Activated CD4-positive, CD25-positive, alpha-beta regulatory T cell treated with anti-CD3 and anti-CD28 coated beads, Interleukin-2, amount 50 U/mL, for 16 hours (primary cell): ENCODE results near the gene SH3BP2.

ENCODE experiments used
- DNase-seq: peaks from one replicate; pipeline ENCODE4 v3.0.0-alpha.2; 2020; ENCODE audit warnings: low read depth, low spot score

Gene SH3BP2

DNA sequence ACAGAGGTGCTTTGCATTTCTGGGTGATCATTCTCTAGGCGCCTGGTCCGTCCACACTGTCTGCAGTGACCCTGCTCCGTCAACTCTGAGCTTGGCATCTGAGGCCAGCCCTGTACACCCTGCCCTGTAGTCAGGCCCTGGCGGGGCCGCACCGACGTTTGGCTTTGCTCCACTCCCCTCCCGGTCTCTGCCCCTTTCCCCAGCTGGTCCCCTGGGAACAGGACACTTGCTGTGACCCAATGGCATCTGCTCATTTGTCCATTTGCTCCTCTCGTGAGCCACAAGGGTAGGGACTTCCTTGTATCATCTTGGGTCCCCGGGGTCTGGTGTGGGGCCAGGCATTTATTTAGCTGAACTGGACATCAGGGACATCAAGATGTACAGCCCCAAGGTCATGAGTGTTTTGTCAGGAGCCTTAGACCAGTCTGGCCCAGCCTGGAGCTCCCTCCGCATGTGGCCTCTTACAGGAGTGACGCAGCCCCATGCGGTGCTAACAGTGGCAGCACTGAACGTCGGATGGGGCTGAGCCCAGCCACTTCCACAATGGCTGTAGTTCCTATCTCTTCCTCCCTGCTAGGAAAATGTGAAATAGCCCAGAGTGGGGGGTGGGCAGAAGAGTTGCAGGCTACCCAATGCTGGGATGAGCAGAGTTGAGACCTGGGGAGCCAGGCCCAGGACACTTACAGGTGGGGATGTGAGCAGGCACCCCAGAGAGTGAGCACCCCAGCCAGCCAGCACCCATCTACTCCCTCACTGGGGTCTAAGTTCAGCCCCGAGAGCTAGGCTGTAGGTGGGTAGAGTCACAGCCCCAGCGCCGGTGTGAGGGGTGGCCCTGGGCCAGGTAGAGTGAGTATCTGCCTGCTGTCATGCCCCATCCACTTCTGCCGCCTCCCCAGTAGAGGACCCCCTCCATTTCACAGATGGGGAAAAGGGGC, 2.0 kb upstream of the SH3BP2 start:
- no peak for DNase-seq

DNA sequence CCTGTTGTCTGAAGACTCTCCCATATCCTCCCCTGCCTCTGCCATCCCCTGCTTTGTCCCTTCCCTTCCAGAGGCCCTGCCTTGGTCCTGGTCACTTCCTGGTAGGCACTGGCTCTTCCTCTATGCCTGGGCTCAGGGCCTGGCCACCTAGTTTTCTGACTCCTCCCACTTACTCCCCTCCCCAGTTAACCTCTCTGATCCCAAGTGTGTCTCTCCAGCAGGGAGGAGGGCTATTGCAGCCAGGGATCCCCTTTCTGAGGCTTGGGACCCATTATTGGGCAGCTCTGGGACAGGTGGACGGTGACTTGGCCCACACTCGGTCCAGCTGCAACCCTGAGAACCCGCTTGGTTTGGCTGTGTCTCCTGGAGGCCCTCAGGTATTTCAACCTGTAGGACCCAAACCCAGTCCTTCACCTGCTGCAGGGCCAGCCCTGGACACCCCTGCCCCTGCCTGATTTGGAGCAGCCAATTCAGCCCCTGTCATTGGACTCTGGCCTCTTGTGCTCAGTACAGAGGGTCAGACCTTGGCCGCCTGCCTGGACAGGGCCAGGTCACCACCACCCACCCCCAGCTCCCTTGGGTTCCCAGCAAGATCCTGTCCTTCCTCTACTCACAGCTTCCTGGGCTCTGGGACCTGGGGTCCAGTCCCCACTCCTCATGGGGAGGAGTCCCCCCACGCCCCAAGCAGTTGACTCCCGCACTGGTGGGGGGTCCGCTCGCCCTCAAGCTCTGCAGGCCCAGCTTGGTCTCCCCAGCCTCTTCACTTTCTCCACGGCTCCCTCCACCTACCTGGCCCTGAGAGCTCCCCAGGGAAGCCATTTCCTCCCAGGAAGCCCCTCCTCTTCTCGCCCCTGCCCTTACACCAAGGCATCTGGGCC, 1.1 kb upstream of the SH3BP2 start:
- no peak for DNase-seq

DNA sequence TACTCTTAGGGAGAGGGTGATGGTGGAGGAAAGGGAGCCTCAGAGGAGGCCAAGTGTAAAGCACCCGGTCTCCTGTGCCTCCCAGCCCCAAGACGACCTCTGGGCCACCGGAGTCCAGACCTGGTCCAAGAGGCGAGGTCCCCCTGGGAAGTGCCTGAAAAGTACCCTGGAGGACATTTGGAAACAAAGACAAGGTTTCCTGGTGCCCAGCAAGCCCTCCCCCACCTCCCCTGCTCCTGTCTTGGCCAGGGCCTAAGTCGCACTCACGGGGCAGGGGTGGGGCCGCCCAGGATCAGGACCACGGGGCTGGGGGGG, 532 bp upstream of the SH3BP2 start:
- no peak for DNase-seq

DNA sequence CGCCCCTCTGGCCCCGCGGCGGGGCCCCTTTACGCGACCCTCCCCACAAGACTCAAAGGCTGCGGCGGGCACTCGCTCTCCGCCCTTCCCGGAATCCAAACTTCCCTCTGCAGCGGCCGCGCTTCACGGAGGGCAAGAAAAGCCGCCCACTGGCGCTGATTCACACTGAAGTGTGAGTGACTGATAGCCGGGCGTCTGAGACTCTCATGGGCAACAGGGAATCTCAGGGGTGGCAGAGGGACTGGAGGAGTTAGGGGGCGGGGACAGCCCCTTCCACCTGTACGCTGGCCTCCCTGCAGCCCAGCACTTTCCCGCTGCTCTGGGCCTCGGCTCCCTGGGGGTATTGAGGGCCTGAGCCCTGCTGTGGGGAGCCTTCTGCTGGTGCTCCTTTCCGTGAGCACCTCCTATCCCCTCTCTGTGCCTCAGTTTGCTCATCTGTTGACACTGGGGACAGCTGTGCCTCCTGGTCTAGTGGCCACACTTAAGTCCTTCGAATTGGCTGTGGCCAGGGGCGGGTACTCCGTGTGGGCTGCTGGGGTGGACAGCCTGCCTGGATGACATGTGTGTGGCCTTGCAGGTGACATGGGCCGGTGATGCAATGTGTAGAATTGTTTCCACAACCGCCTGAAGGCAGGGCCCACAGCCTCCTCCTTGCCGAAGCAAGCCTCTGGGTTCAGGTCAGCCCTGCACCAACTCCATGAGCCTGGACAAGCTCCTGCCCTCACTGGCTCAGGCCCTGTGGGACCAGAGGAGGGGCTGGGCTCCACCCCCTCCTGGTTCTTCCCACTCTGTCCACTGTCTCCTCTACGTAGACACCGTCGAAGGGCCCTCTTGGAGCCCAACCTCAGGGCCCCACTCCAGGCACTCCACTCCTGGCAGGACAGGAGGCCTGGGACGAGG, 951 bp downstream of the SH3BP2 start:
- DNase-seq: no peak

DNA sequence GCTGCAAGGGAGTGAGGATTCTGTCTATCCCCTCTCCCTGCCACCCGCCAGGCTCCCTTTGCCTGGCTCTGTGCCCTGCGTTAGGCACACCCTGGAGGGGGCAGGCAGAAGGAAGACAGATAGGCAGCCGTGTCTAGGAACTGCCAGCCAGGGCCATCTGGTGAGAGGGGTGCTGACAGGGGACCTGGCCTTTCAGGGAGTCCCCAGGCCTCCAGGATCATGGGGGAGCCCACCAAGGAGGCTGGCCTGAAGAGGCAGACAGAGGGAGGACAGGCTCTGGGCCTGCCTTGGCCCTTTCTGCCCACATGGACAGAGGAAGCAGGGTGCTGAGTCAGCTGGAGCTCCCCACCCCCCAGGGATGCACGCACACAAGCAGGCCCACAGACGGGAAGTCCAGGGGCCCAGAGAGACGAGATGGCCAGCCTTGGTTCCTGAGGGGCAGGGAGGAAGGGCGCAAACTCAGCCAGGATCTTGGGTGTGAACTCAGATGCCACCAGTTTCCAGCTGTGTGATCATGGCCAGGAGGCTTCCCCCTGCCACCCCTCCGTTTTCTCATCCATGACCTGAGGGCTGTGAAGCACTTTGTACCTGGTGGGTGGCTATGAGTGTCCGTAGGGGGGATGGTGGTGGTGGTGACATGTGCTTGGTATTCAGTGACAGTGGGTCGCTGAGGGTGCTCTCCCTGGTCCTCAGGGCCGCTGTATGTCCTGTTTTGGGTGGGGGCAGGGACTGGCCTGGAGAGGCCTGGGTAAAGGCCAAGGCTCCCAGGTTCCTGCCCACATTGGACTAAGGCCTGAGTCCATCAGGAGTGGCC, 1.8 kb downstream of the SH3BP2 start:
- DNase-seq: no peak

DNA sequence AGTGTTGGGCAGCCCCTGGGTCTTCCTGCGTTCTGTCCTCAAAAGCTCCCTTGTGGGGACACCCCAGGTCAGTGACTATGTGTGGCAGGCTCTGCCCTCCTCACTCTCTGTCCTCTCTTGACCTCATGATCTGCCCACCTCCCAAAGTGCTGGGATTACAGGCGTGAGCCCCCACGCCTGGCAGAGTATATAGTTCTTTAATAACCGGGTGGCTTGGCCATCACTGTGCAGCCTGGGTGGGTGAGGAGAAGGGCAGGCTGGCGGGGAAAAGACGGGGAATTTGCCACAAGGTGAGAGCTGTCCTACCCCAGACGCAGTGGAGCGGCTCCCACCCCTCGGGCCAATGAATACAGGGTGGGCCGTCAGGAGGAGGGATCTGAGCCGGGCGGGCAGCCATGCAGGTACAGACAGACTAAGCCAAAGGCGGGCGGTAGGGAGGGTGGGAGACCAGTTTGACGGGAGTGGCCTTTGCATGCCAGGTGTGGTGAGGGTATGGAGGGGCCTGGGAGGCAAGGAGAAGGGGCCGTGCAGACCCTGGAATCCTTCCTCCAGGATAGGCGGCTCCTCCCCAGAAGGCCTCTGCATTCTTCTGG, 2.5 kb downstream of the SH3BP2 start:
- DNase-seq: no peak

DNA sequence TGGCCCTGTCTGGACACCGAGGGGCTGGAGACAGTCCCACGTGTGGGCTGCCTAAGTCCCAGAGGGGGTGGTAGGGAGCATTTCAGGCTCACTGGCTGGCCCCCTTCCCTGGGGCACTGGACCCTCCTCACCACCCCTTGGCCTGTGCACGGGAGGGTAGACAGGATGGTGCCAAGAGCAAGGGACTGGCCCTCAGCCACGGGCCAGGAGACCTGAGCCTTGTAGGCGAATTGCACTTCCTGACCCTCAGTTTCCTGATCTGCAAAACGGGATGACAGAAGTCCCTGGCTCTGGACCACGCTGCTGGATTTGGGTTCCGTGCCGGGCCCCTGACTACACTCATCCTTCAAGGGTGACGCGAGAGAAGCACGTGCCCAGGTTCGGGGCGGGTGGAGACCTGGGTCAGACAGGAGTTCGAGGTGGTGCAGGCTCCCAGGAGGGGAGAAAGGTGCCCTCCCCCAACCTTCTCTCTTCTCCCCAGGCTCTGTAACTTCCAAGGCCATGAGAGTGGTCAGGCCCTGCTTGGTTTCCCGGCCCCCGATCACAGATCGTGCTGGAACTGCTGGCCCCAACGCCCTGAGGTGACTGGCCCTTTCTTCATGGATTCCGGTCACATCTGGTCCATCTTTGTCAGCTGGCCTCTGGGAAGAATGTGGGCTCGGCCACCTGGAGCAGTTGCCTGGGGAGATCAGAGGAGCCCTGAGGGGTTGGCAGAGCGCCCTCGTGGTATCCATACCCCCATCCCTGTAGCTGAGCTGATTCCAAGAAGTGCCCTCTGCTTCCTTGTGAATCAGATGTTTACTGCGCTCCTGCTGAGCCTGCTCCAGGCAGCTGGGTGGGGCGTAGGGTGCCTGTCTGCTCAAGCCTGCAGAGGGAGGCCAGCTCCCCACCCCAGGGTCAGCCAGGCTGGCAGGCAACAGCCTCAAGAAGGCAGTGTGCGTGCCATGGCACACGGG, 3.3 kb downstream of the SH3BP2 start:
- no peak for DNase-seq

DNA sequence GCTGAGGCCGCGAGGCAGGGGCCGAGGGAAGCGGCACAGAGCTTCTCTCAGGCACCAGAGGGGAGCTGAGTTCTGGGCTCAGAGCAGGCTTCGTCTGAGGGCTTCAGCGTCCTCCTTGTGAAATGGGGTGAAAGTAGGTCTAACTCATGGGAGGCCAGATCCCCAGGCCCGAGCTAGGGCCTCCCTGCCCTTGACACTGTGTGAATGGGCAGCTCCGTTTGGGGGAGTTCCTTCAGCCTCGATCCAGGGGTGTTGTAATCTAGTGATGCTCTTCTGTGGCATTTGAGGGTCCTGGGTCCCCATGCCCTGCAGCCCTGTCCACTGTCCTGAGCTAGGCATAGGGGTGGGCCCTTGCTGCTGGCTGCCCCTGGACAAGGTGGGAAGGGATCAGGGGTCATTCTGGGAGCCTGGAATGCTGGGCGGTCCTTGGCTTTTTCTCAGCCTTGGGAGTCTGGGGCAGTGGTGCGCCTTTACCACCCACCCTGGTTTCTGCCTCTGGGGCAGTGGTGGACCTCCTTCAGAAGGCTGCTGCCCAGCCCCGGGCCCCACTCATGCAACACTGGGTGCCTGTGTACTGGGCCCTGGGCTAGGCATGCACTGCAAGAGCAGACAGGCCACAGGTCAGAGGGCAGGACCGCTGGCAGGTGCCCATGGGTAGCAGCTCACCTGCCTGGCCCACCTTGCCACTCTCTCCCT, 4.1 kb downstream of the SH3BP2 start:
- DNase-seq: no peak

DNA sequence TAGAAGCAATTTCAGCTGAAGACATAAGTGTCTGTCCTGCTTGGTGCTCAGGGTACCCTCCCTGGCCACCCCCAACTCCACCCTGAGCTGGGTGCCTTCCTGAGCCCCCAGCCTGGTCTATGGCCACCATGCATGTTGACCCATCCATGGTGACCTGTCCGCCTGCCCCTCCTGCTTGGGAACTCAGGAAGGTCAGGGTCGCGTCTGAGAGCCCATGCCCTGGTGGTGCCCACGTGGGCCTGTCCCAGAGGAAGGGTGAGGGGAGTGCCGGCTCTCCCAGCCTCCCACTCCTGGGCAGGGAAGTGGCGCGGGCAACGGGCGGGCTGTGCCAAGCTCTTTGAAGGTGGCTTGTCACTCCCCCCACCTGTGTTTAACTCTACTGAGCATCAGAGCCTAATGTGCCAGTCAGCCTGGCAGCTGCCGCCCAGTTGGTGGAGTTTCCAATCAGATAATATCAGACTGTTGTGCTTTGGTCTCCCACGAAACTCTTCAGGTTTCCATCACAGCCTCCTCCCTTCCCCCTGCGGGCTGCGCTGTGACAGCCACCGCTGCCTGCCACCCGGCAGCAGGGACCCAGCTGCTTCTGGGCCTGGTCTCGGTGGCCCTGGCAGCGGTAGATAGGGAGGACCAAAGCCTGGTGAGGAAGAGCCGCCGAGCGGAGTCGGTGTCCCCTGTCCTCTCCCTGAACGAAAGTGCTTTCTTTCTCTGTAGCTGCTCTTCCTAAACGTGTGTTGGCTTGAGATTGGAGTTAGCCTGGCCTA, 4.8 kb downstream of the SH3BP2 start:
- DNase-seq: no peak

DNA sequence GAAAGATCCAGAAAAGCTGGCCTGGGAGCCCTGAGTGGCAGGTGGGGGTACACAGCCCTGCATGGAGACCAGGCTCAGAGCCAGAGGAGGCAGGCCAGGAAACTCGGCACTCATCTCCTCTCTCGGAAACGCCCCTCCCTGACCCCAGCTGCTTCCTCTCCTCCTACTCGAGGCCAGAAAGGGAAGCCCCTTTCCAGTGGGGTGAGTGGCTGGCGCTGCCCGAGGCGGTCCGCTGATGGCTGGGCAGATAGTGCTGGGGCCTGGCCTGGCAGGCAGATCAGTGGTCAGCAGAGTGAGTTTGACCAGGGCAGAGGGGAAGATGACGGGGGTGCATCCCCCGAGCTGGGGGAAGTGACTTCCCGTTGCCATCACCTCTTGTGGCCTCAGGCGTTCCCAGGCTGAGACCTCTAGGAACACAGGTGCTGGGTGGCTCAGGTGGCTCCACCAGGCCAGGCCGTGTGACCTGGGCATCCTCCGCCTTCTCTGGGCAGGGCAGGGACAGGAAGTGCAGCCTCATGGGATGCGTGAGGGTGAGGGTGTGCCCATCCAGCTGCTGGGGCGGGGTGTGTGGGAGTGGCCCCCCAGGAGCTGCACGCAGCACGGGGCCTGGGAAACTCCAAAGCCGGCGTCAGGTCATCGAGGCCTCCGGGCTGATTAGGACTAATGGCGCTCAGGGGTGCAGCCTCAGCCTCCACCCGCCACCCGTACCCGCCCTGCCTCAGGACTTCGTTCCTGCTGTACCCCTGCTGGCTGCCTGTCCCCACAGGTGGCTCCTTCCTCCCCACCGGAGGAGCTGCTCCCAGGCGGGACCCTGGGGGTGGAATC, 5.7 kb downstream of the SH3BP2 start:
- DNase-seq: no peak

DNA sequence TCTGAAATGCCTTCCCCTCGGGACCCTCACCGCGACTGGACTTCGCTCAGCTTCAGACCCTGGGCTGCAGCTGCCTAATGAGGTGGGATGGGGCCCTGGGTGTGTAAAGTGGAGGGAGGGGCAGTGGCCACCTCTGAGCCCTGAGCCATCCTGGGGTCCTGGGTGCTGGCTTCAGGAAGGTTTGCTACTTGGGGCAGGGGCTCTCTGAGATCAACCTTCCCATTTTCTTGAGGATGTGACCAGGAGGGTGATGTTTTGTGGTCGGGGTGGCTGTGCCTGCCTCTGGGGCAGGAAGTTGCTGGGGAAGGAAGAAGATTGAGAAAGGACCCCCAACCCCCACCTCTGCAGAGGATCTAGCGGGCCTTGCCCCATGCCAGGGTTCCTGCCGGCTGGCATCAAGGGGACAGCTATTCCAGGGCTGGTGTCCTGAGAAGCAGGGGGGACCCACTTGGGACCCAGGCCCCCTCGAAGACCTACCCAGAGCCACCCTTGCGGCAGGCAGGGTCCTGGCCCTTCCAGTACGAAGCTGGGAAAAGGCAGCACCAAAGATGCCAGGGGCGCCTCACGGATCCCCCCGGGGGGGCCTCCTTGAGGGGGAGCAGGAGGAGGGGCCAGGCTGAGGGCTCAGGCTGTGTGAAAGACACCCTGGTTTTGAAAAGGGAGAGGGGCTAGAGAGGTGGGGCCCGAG, 6.5 kb downstream of the SH3BP2 start:
- no peak for DNase-seq

DNA sequence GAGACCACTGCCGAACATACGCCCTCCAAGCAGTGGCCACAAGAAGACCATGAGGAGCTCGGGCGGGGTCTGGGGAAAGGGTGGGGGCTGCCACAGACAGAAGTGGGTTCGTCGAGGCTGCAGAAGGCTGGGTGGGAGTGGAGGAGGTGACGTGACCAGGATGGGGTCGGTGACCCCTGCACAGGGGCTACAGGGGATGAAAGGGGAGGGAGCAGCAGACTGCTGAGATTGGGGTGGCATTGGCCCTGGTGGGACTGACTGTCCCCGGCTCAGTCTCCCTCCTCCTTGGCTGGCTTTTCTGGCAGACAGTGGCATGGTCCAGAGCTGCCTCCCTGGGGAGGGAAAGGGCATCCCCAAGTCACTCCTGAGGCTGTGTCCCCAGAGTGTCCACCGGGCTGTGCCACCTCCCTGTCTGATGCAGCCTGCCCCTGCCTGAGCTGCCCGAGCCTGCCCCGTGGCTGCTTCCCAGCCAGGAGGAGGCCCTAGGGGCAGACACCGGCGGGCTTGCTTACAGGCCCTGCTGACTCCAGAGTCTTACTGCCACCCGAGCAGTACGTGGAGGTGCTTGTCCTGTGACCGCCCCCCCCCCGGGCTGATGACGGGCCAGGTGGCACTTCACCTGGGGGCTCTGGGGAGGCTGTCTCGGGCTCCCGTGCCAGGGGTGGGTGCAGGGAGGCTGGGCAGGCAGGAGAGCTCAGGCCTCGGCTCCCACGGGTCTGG, 7.2 kb downstream of the SH3BP2 start:
- no peak for DNase-seq

DNA sequence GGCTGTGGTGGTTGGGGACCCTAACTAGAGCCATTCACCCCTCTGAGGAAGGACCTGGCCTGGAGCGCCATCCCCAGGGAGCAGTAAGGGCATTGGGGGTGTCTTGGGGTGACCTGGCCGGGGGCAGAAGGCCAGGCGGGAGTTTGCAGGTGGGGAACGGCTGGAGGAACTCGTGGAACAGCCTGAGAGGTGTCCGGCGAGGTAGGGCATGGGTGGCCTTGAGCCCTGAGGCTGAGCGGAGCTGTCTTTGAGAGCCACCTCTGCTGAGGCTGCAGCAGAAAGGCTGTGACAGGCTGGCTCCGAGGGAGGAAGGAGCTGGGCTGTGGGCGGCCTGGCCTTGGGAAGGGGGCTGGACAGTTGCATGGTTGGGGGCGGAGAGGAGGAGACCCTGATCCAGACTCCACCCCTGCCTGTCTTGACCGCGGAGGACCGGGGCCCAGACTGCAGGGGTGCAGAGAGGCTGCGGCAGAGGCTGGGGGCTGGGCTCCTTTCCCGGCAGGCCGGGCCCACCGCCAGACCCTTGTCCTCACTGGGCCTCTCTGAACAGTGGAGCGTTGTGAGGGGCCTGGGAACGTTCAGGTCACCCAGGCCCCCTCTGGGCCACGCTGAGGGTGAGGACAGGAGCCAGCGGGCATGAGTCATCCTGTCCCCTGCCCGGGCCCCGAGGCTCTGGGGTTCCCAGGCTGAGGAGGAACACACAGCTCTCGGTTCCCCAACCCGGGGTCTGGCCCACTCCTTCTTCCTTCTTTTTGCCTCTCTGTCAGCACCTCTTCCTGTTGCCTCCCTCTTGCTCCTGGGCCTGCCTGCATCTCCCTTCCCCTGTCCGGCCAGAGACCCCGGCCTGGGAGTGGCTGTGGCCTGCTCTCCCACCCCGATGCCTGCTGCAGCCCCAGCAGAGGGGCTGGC, 8.1 kb downstream of the SH3BP2 start:
- no peak for DNase-seq

DNA sequence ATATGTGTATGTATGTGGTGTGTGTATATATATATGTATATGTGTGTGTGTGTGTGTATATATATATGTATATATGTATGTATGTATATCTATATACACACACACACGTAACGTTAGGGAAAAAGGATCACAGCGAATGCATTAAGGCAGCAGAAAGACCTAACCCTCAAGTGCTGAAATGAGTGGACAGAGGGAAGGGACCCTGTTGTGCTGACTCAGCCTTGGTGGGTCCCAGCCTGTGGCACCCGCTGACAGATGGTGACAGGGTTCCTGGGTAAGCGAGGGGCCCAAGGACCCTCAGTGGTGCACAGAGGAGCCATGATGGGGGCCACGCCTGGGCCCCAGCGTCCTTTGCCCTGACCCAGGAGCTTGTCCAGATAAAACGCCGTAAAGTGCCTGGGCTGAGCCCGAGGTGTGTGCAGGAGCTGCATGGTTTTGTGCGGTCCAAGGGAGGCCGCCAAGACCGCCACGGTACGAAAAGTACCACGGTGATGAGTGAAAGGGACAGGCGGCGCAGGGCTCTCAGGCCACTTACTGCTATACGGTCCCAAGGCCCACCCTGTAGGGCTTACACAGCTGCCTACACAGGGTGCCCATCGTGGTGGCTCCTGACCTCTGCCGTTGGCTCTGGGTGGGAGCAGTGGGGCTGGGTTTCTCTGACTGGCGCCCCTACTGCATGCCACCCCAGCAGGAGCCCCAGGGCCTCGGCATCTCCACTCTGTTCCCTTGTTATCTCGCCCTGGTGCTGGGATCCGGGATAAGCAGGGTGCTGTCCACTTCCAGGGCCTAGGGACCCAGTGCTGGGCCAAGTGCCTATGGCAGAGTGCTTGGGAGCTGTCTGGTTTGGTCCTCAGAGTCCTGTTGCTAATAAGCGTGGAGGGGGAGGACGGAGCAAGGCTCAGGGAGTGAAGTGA, 10.0 kb downstream of the SH3BP2 start:
- DNase-seq: no peak
